Lower leg skin (tissue), 4 donors: ENCODE results near the gene ZFP36. TPM values are rescaled to one million over a fixed set of nuclear protein-coding genes. Genes with fewer than 3 reads are reported as not detected.

Source experiments
- DNase-seq, 2 donors: peaks; one replicate each; pipeline ENCODE4 v3.0.0-alpha.2; 2019; ENCODE audit warnings: low spot score in 2 of 2
- H3K4me3 ChIP-seq: fragments of 200-600 bp; sonication (generic); 2 replicates; pipeline ENCODE4 v1.5.1; 2017; ENCODE audit warnings: mild to moderate bottlenecking, low read depth; ENCODE audit not compliant: poor library complexity, severe bottlenecking
- POLR2A ChIP-seq, 2 donors: fragments of 450-650 bp; IDR thresholded peaks; one replicate each; pipeline ENCODE4 v1.6.1; 2016 to 2017; ENCODE audit warnings: antibody characterized with exemption in 2 of 2, mild to moderate bottlenecking in 1 of 2, moderate library complexity in 1 of 2
- WGBS, 2 donors: methylation state at CpG; one replicate each; pipeline ENCODE4 v1.1.5; 2018; 5-methylcytosine and 5-hydroxymethylcytosine counted together
- intact Hi-C: fragments of 100-400 bp; cut with DNase I; formaldehyde crosslinking; loops from one replicate; pipeline ENCODE4 v1.15.0; 2023; ENCODE audit warnings: low total_unique reads
- total RNA-seq, 4 donors: library from RNA; depleted of rRNA; stranded (reverse); fragments of >200 nt; gene quantifications; one replicate each; pipeline ENCODE4 v1.1.0, GENCODE V29; 2016
- TF ChIP-seq, protein P1 (sequence below), 3 donors: fragments of 450-650 bp; IDR thresholded peaks; one replicate each; pipeline ENCODE4 v1.5.1; 2016; ENCODE audit warnings: antibody characterized with exemption in 3 of 3, mild to moderate bottlenecking in 3 of 3, moderate library complexity in 2 of 3

Gene ZFP36
- 100 to 1,000 TPM; 170 to 536 (median 280) TPM for total RNA-seq

- 0% methylated on average over 16 to 49 of the region's 56 CpGs for WGBS, 2 donors
- DNase-seq = peak; percentile 91 to 99
- TF ChIP-seq, protein P1, sequence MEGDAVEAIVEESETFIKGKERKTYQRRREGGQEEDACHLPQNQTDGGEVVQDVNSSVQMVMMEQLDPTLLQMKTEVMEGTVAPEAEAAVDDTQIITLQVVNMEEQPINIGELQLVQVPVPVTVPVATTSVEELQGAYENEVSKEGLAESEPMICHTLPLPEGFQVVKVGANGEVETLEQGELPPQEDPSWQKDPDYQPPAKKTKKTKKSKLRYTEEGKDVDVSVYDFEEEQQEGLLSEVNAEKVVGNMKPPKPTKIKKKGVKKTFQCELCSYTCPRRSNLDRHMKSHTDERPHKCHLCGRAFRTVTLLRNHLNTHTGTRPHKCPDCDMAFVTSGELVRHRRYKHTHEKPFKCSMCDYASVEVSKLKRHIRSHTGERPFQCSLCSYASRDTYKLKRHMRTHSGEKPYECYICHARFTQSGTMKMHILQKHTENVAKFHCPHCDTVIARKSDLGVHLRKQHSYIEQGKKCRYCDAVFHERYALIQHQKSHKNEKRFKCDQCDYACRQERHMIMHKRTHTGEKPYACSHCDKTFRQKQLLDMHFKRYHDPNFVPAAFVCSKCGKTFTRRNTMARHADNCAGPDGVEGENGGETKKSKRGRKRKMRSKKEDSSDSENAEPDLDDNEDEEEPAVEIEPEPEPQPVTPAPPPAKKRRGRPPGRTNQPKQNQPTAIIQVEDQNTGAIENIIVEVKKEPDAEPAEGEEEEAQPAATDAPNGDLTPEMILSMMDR (IDR thresholded peaks at IDR 0.05) = no peak
- peak in 1 of 2 donors; percentile 99 for TF ChIP-seq POLR2A (IDR thresholded peaks at IDR 0.05)
- intact Hi-C loops = no loop called here
- H3K4me3 ChIP-seq = peak within 1 kb of the TSS; percentile 99
These were observed at the start of gene ZFP36 for GRCh38 chr19:39406656-39407409. TSS of gene ZFP36 (plus strand) at chr19:39406847. CDS start at chr19:39406905, 58 bp downstream.

GRCh38 chr19:39359026-39359425 lies 47.6 kb upstream of the ZFP36 start:
- H3K4me3 ChIP-seq = no peak overlapping the region
- TF ChIP-seq POLR2A (IDR thresholded peaks at IDR 0.05) = no peak
- whole genome bisulfite sequencing, 2 donors = 96 to 97% methylated on average over 3 of the region's 3 CpGs
- DNase-seq = no peak
- intact Hi-C loops = no loop called here

GRCh38 chr19:39360599-39360998 lies 46.0 kb upstream of the ZFP36 start:
- TF ChIP-seq POLR2A (IDR thresholded peaks at IDR 0.05) = no peak
- TF ChIP-seq, protein P1 (IDR thresholded peaks at IDR 0.05) = no peak
- no peak overlapping the region for H3K4me3 ChIP-seq
- 93 to 100% methylated on average over 1 of the region's 1 CpG for WGBS, 2 donors
- DNase-seq = no peak
- intact Hi-C loops = no loop called here

DNA sequence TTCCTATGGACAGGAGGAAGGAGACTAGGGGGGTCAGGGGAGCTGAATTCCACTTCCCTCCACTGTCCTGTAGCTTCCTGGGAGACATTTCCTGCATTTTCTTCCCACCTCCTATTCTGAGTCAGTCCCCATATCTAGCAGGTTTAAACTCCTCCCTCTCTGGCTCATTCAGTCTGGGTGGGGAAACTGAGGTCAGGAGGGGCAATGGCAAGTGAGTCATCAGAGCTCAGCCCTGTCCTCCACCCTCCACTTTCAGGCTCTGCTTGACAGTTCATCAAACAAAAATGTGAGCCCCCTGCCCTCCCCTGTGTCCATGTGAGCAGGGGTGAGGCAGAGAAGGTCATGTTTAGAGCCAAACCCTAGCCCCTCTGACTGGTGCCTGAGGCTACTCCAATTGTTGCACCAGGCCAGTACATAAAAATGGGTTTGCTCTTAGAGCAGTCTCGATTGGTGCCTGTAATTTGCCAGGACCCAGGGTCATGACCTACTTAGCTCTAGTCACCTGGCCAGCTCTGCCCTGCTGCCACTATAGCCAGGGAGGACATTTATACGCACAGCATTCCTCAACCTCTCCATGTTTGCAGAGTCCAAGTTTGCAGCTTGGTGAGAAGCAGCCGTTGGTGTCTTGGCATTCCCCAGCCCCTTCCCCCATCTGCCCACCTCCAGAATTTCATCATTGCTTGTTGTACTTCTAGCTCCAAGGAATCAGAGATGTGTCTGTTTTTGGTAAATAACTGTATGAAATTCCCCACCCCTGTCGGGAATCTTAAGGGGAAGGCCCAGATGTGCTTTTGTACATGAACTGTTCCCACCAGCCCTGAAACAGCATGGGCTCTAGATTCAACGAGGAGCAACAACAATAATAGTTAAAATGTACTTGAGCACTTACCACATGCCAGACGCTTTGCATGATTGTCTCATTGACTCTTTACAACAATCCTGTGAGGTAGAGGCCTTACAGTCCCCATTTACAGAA lies 43.7 kb upstream of the ZFP36 start:
- no peak overlapping the region for H3K4me3 ChIP-seq
- intact Hi-C loops = no loop called here
- TF ChIP-seq, protein P1 (IDR thresholded peaks at IDR 0.05) = no peak
- no peak for TF ChIP-seq POLR2A (IDR thresholded peaks at IDR 0.05)
- WGBS, 2 donors = 27 to 28% methylated on average over 6 of the region's 6 CpGs
- DNase-seq = peak in 1 of 2 donors; percentile 62

- no peak overlapping the region for H3K4me3 ChIP-seq
- 26% methylated on average over 5 of the region's 5 CpGs for WGBS, 2 donors
- TF ChIP-seq, protein P1 (IDR thresholded peaks at IDR 0.05) = no peak
- TF ChIP-seq POLR2A (IDR thresholded peaks at IDR 0.05) = no peak
- intact Hi-C loops = no loop called here
- DNase-seq = peak in 1 of 2 donors; percentile 71
These were observed 42.7 kb upstream of the ZFP36 start for GRCh38 chr19:39363901-39364457.

DNA sequence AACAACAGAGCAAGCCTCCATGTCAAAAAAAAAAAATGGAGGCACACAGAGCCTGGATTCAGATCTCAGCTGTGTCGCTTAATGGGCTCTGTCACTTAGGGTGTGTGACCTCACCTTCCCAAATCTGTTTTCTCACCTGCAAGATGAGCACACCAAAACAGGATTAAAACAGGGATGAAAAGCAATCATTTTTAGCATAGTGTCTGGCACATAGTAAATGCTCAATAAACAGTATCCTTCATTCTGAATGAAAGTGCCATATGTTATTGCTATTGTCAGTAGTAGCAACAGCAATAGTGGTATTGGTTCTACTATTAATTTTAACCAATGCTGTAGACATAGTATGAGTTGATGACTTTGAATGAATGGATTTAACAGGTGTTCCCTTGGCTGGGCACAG lies 41.1 kb upstream of the ZFP36 start:
- no peak for DNase-seq
- H3K4me3 ChIP-seq = no peak overlapping the region
- WGBS, 2 donors = 93 to 97% methylated on average over 1 of the region's 1 CpG
- TF ChIP-seq, protein P1 (IDR thresholded peaks at IDR 0.05) = no peak
- intact Hi-C loops = no loop called here
